Ramos (cell line): ENCODE results near the gene KLK2.

Experiments used
- in situ Hi-C: fragments of 300-500 bp; cut with MboI; formaldehyde crosslinking; loops from one replicate; pipeline ENCODE4 v1.14.3; 2022; ENCODE audit warnings: low sequenced_read_pairs; ENCODE audit not compliant: unreplicated experiment

The KLK2 gene

GRCh38 chr19:50873056-50873455 lies at the start of gene KLK2:
KLK2 (plus strand) TSS chr19:50873439; CDS start chr19:50873474, 35 bp downstream.
- in situ Hi-C loops = no loop called here

GRCh38 chr19:50826492-50827240 lies 46.6 kb upstream of the KLK2 start:
- in situ Hi-C loops = no loop called here

- in situ Hi-C loops = no loop called here
Observed at GRCh38 chr19:50827476-50827875, 45.8 kb upstream of the KLK2 start.

- in situ Hi-C loops = no loop called here
Observed at GRCh38 chr19:50829801-50830200, 43.4 kb upstream of the KLK2 start.

- in situ Hi-C loops = no loop called here
Observed at GRCh38 chr19:50830266-50831025, 42.8 kb upstream of the KLK2 start.

GRCh38 chr19:50831026-50831396 lies 42.2 kb upstream of the KLK2 start:
- in situ Hi-C loops = no loop called here

- in situ Hi-C loops = no loop called here
Observed at GRCh38 chr19:50832666-50833065, 40.6 kb upstream of the KLK2 start.

- in situ Hi-C loops = no loop called here
Observed at GRCh38 chr19:50833117-50833801, 40.0 kb upstream of the KLK2 start, which contains the start of gene KLK15. KLK15 (minus strand) TSS chr19:50833574; CDS start chr19:50831492, 2,082 bp downstream.

GRCh38 chr19:50833802-50834167 lies 39.5 kb upstream of the KLK2 start:
- in situ Hi-C loops = no loop called here

GRCh38 chr19:50835103-50835784 lies 38.0 kb upstream of the KLK2 start:
- in situ Hi-C loops = no loop called here

GRCh38 chr19:50835785-50836542 lies 37.3 kb upstream of the KLK2 start:
- in situ Hi-C loops = no loop called here

- in situ Hi-C loops = no loop called here
Observed at GRCh38 chr19:50836543-50837195, 36.6 kb upstream of the KLK2 start.

- in situ Hi-C loops = no loop called here
Observed at GRCh38 chr19:50837300-50837699, 35.9 kb upstream of the KLK2 start.

- in situ Hi-C loops = no loop called here
Observed at GRCh38 chr19:50838239-50838638, 35.0 kb upstream of the KLK2 start.

- in situ Hi-C loops = no loop called here
Observed at GRCh38 chr19:50839712-50840655, 33.3 kb upstream of the KLK2 start.

- in situ Hi-C loops = no loop called here
Observed at GRCh38 chr19:50842130-50842529, 31.1 kb upstream of the KLK2 start.

GRCh38 chr19:50843205-50843604 lies 30.0 kb upstream of the KLK2 start:
- in situ Hi-C loops = no loop called here

- in situ Hi-C loops = no loop called here
Observed at GRCh38 chr19:50843701-50844221, 29.5 kb upstream of the KLK2 start.
